ENCODE results near the gene GDPD5. TPM values are rescaled to one million over a fixed set of nuclear protein-coding genes. Genes with fewer than 3 reads are reported as not detected.

GDPD5 gene
- total and polyA plus RNA-seq, 11 donors = 2.0 to 12.5 (median 4.9) TPM

DNA sequence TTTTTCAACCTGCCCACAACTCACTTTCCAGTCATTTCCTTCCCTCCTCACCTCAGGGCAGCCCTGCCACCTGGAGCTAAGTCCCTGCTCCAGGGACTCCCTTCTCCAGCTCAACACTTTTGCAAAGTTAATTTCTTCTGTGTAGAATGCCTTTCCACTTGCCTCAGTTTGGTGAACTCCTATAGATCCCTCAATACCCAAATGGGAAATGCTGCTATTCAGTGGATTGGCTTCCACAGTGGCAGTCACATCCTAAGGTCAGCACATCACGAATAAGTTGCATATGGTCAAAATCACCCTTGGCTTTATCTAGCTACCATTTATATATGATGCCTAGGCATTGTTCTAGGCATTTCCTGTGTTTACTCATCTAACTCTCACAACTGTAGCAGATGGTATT lies 23.6 kb downstream of the GDPD5 start:
- TF ChIP-seq, protein P1, sequence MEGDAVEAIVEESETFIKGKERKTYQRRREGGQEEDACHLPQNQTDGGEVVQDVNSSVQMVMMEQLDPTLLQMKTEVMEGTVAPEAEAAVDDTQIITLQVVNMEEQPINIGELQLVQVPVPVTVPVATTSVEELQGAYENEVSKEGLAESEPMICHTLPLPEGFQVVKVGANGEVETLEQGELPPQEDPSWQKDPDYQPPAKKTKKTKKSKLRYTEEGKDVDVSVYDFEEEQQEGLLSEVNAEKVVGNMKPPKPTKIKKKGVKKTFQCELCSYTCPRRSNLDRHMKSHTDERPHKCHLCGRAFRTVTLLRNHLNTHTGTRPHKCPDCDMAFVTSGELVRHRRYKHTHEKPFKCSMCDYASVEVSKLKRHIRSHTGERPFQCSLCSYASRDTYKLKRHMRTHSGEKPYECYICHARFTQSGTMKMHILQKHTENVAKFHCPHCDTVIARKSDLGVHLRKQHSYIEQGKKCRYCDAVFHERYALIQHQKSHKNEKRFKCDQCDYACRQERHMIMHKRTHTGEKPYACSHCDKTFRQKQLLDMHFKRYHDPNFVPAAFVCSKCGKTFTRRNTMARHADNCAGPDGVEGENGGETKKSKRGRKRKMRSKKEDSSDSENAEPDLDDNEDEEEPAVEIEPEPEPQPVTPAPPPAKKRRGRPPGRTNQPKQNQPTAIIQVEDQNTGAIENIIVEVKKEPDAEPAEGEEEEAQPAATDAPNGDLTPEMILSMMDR (IDR thresholded peaks at IDR 0.05) = no peak
- no peak for TF ChIP-seq POLR2A (IDR thresholded peaks at IDR 0.05)
- DNase-seq (no peak), ATAC-seq (no peak)
- 84 to 96% (median 88%) methylated on average over 1 of the region's 1 CpG for WGBS, 4 donors
- Histone ChIP-seq H3K9me3 (no peaks in the 10 kb centered on the region), H3K4me3 (no peak overlapping the region), H3K36me3 (no peaks in the 10 kb centered on the region), H3K27me3 (no peaks in the 10 kb centered on the region), H3K4me1 (peaks cover 0 to 28% (median 14%) of the 10 kb centered on the region in 12 donors), H3K27ac (no peak overlapping the region)
- intact Hi-C loops (cut with DNase I) = no loop called here

GRCh38 chr11:75500742-75501141 lies 25.0 kb downstream of the GDPD5 start:
- intact Hi-C loops (cut with DNase I) = no loop called here

DNA sequence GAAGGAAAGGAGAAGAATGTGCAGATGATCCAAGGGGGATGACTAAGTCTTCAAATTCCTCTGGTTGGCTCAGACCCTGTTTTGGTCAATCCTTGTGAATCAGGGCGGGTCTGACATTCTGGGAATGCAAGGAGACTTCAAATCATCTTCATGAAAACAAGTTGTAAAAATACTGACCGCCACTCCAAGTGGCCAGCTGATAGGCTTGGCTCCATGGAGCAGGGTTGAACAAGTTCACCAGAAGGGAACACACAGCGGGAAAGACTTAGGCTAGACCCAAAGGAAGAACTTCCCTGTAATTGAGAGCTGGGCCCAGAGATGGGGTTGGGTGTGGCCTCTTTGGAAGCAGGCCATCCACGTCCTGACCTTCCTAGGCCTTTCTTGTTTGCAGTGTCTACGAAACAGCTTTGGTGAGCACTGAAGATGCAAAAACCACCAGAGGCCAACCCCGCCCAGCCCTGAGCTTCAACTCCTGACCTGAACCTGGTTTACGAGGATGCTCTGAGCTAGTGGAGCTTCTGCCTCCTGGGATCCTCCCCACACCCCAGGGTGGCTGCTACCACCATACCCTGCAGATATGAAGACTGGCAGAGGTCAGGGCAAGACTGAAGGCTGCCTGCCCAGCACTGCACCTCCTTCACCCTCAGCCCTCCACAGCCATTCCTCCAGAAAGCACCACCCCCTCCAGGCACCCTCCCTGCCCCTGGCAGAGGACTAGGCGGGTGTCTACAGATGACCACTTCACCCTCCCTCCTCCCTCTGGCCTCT lies 26.1 kb downstream of the GDPD5 start:
- H3K4me1 ChIP-seq = peaks cover 0 to 18% (median 6%) of the 10 kb centered on the region in 12 donors
- no peak for TF ChIP-seq POLR2A (IDR thresholded peaks at IDR 0.05)
- TF ChIP-seq, protein P1 (IDR thresholded peaks at IDR 0.05) = no peak
- no peaks in the 10 kb centered on the region for H3K9me3 ChIP-seq
- H3K36me3 ChIP-seq = no peaks in the 10 kb centered on the region
- H3K27ac ChIP-seq = peak overlapping the region in 6 of 12 donors; percentile 21 to 43 (median 34)
- ATAC-seq (peak; percentile 51 to 80 (median 60)), DNase-seq (peak in 2 of 5 donors; percentile 34 to 45)
- no peak overlapping the region for H3K4me3 ChIP-seq
- 66 to 81% (median 77%) methylated on average over 8 of the region's 8 CpGs for WGBS, 4 donors
- intact Hi-C loops (cut with DNase I) = no loop called here
- no peaks in the 10 kb centered on the region for H3K27me3 ChIP-seq

More at GRCh38 chr11:75500742-75501141, 25.0 kb downstream of the GDPD5 start:
- H3K27ac ChIP-seq = no peak overlapping the region
- H3K4me3 ChIP-seq = no peak overlapping the region
- ATAC-seq (no peak), DNase-seq (no peak)
- no peaks in the 10 kb centered on the region for H3K9me3 ChIP-seq
- peaks cover 0 to 19% (median 8%) of the 10 kb centered on the region in 12 donors for H3K4me1 ChIP-seq
- 92 to 99% (median 96%) methylated on average over 4 of the region's 4 CpGs for WGBS, 4 donors
- TF ChIP-seq POLR2A (IDR thresholded peaks at IDR 0.05) = no peak
- TF ChIP-seq, protein P1 (IDR thresholded peaks at IDR 0.05) = no peak
- H3K36me3 ChIP-seq = no peaks in the 10 kb centered on the region
- H3K27me3 ChIP-seq = no peaks in the 10 kb centered on the region

DNA sequence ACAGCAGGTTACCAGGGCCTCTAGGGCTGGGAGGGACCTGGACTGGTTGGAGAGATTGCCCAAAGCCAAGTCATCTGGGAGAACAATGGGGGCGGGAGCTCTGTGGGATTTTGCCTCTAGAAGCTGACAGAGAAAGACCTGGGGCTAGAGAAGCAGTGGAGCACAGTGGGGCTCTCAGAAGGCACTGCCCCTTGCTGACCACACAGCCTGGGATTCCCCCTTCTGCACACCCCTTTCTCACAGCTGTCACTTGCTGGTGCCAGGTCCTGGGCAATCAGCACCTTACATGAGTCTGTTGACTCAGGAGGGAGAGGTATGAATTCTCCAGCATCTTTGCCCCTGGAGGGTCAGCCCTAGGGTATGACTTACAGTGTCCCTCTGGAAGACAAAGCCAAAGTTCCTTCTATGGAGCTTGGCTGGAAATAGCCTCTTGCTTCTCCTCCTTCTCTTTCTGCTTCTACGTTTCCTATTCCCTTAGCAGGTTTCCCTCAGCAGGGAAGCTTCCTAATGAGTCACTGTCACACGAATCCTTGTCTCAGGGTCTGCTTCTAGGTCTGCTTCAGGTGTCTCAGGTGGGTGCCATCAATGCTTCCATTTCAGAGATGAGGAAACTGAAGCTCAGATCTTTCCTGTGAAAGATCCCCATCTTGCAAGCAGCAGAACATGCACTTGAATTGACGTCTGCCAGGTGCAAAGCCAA lies 27.0 kb downstream of the GDPD5 start:
- peaks cover 0 to 18% (median 6%) of the 10 kb centered on the region in 12 donors for H3K4me1 ChIP-seq
- intact Hi-C loops (cut with DNase I) = no loop called here
- no peak overlapping the region for H3K4me3 ChIP-seq
- ATAC-seq (no peak), DNase-seq (no peak)
- no peak for TF ChIP-seq POLR2A (IDR thresholded peaks at IDR 0.05)
- TF ChIP-seq, protein P1 (IDR thresholded peaks at IDR 0.05) = no peak
- WGBS, 4 donors = 80 to 93% (median 87%) methylated on average over 4 of the region's 4 CpGs
- H3K27me3 ChIP-seq = no peaks in the 10 kb centered on the region
- H3K36me3 ChIP-seq = no peaks in the 10 kb centered on the region
- no peaks in the 10 kb centered on the region for H3K9me3 ChIP-seq
- peak overlapping the region in 3 of 12 donors; percentile 5 to 16 (median 14) for H3K27ac ChIP-seq
